Vagina (tissue), 2 donors: ENCODE measurements around the gene PXN. TPM values are rescaled to one million over a fixed set of nuclear protein-coding genes. Genes with fewer than 3 reads are reported as not detected.
A peak's percentile ranks its signal among the peaks of the same experiment; 100 is the strongest.

Experiments used
- DNase-seq, 2 donors: peaks; one replicate each; pipeline ENCODE4 v3.0.0-alpha.2; 2017; ENCODE audit errors: extremely low spot score in 2 of 2
- H3K27ac ChIP-seq: fragments of 200-600 bp; sonication (generic); one replicate; pipeline ENCODE4 v1.5.1; 2019
- H3K27me3 ChIP-seq: fragments of 200-600 bp; sonication (generic); one replicate; pipeline ENCODE4 v1.5.1; 2019
- H3K36me3 ChIP-seq, 2 donors: fragments of 200-600 bp; sonication (generic); one replicate each; pipeline ENCODE4 v1.5.1; 2017 to 2019
- H3K4me1 ChIP-seq: fragments of 200-600 bp; sonication (generic); one replicate; pipeline ENCODE4 v1.5.1; 2019
- H3K4me3 ChIP-seq, 2 donors: fragments of 200-600 bp; sonication (generic); 1 replicate in 1 of 2; 2 replicates in 1 of 2; pipeline ENCODE4 v1.5.1; 2016 to 2019
- H3K9me3 ChIP-seq: fragments of 200-600 bp; sonication (generic); one replicate; pipeline ENCODE4 v1.5.1; 2019
- POLR2A ChIP-seq, 2 donors: fragments of 450-650 bp; IDR thresholded peaks; one replicate each; pipeline ENCODE4 v1.6.1; 2017; ENCODE audit warnings: antibody characterized with exemption in 2 of 2, mild to moderate bottlenecking in 2 of 2, moderate library complexity in 2 of 2
- POLR2AphosphoS5 ChIP-seq, 2 donors: sonication (generic); formaldehyde crosslinking; IDR thresholded peaks; one replicate each; pipeline ENCODE4 v1.9.0; 2017; ENCODE audit warnings: antibody characterized with exemption in 2 of 2, mild to moderate bottlenecking in 2 of 2, low read depth in 1 of 2; ENCODE audit not compliant: insufficient read depth in 1 of 2
- intact Hi-C: fragments of 100-400 bp; cut with DNase I; formaldehyde crosslinking; loops from one replicate; pipeline ENCODE4 v1.15.1; 2023
- total RNA-seq: library from RNA; depleted of rRNA; stranded (reverse); fragments of >200 nt; gene quantifications from one replicate; pipeline ENCODE4 v1.2.3, GENCODE V29; 2016
- TF ChIP-seq, protein P1 (sequence below), 3 experiments: fragments of 450-650 bp in 2 of 3; fragments of 200-600 bp in 1 of 3; sonication (generic) in 1 of 3; IDR thresholded peaks; one replicate each; pipeline ENCODE4 v1.5.1; 2017 to 2019; ENCODE audit warnings: antibody characterized with exemption in 3 of 3, mild to moderate bottlenecking in 2 of 3, moderate library complexity in 2 of 3

Gene PXN
- total RNA-seq, 1 donor from 2014 or later, result 95.3 TPM

DNA sequence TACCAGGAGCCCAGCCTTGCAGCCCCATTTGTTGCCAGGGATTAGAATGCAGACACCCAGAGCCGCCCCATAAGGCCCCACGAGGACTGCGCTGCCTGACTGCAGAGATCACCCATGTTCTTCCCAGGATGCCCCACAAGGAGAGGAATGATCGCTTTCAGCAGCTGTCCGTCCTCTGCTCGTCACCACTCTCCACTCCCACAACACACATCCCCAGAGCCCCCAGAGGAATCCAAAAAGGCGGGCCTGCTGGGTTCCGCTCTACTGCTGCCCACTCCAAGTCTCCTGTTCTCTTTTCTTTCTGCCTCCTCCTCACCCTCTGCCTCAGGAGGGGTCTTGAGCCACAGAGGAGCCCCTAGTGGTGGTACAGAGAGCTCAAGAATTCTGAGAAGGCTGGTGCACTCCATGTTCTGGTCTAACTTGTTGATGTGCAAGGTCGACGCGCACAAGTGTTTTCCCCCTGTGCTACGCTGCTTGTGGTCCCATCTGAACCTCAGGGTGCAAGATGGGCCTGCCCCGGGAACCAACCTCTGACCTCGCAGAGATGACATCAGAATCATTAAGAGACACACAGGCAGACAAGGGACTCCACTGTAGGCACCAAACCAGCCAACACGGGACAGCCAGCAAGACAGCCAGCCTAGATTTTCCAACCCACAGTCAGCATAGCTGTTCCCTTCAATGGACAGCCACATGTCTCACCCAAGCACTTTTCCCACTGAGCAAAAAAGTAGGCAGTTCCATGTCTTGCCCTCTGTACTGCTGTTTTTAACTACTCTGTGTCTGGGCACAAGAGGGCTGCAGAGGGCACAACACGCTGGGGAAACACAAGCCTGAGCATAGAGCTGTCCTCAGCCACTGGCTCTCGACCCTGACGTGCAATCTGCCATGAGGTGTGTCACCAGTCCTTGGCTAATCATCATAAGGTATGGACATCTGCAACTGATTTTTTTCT is 29.9 kb downstream of the PXN start:
- no peaks in the 10 kb centered on the region for H3K36me3 ChIP-seq
- TF ChIP-seq POLR2AphosphoS5 (IDR thresholded peaks at IDR 0.05; ENCODE audit: insufficient read depth in 1 of 2, low read depth in 1 of 2) (no peak), POLR2A (IDR thresholded peaks at IDR 0.05) (no peak)
- TF ChIP-seq, protein P1, sequence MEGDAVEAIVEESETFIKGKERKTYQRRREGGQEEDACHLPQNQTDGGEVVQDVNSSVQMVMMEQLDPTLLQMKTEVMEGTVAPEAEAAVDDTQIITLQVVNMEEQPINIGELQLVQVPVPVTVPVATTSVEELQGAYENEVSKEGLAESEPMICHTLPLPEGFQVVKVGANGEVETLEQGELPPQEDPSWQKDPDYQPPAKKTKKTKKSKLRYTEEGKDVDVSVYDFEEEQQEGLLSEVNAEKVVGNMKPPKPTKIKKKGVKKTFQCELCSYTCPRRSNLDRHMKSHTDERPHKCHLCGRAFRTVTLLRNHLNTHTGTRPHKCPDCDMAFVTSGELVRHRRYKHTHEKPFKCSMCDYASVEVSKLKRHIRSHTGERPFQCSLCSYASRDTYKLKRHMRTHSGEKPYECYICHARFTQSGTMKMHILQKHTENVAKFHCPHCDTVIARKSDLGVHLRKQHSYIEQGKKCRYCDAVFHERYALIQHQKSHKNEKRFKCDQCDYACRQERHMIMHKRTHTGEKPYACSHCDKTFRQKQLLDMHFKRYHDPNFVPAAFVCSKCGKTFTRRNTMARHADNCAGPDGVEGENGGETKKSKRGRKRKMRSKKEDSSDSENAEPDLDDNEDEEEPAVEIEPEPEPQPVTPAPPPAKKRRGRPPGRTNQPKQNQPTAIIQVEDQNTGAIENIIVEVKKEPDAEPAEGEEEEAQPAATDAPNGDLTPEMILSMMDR (IDR thresholded peaks at IDR 0.05), result no peak
- DNase-seq, result no peak
- H3K4me1 ChIP-seq, result peaks cover 100% of the 10 kb centered on the region
- H3K27me3 ChIP-seq, result no peaks in the 10 kb centered on the region
- peak overlapping the region; percentile 85 for H3K27ac ChIP-seq
- intact Hi-C loops, result no loop called here
- H3K4me3 ChIP-seq, result no peak overlapping the region
- H3K9me3 ChIP-seq, result no peaks in the 10 kb centered on the region

DNA sequence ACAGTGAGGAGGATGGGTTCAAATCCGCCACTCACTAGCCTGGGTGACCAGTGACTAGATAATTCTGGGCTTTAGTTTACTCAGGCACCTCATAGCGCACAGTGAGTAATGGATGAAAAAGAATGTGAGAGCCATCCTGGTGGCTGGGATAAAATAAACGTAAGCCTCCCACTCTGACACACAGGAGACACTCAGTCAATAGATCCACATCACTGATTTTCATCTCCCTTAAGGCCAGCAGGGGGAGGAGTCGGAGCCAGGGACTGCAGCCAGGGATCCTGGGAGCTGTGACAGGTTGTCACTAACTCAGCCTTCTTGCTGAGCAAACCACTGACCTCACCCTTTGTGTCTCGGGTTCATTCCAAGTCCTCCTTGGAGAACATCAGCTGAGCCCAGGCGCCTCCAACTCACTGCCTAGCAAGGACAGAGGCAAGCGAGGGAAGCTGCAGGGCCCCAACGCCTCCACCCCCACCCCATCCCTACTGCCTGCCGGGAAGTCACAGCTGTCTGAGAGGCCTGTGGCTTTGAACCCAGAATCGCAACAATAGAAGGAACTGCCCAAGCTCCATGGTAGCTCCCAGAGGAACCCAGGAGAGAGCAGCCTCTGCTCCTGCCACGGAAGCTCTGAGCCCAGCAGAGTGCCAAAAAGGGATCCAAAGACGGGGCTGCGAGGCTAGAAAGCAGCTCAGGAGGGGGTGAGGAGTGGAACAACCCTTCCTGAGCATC is 30.7 kb downstream of the PXN start:
- no peaks in the 10 kb centered on the region for H3K9me3 ChIP-seq
- peak overlapping the region; percentile 85 for H3K27ac ChIP-seq
- no peaks in the 10 kb centered on the region for H3K36me3 ChIP-seq
- TF ChIP-seq, protein P1 (IDR thresholded peaks at IDR 0.05), result peak in 1 of 3 experiments; percentile 26
- TF ChIP-seq POLR2AphosphoS5 (IDR thresholded peaks at IDR 0.05; ENCODE audit: insufficient read depth in 1 of 2, low read depth in 1 of 2) (peak; percentile 85 to 89), POLR2A (IDR thresholded peaks at IDR 0.05) (no peak)
- H3K4me3 ChIP-seq, result no peak overlapping the region
- H3K4me1 ChIP-seq, result peaks cover 100% of the 10 kb centered on the region
- no peaks in the 10 kb centered on the region for H3K27me3 ChIP-seq
- DNase-seq, result peak in 1 of 2 donors; percentile 98
- intact Hi-C loops, result no loop called here

DNA sequence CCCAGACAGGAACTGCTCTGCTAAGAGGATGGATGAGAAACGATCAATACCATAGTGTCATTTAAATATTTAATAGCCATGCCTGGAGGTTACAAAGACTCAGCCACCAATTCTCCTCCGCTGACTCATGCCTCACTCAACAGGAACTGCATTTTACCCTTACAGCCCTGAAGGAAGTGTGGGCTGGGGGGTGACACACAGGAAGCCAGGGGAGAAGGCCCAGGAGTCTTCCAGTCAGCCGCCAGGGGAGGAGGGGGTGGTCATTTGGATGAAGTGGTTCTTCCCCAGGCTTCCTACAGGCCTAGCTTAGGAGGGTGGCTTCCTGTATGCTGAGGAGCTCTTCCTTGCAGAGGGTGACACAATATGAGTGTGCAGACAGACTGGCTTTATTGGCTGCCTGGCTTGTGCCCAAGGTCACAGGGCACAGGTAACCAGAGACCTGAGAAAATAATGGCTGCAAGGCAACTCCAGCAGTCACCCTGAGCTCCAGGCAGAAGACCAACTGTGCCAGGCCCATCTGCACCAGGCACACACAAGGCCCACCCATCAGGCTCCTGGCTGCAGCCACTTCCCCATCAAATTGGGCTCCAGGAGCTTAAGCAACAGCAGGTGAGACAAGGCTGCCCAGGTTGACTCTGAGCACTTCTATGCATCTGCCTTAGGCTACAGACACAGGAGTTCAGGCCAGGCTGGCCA is 34.1 kb downstream of the PXN start:
- Histone ChIP-seq H3K9me3 (no peaks in the 10 kb centered on the region), H3K36me3 (no peaks in the 10 kb centered on the region), H3K27me3 (no peaks in the 10 kb centered on the region), H3K4me1 (peaks cover 92% of the 10 kb centered on the region), H3K4me3 (peak overlapping the region in 1 of 2 donors; percentile 28), H3K27ac (peak overlapping the region; percentile 85)
- no peak for DNase-seq
- intact Hi-C loops, result no loop called here
- TF ChIP-seq POLR2AphosphoS5 (IDR thresholded peaks at IDR 0.05; ENCODE audit: insufficient read depth in 1 of 2, low read depth in 1 of 2), result peak in 1 of 2 donors; percentile 26
- TF ChIP-seq, protein P1 (IDR thresholded peaks at IDR 0.05), result no peak

DNA sequence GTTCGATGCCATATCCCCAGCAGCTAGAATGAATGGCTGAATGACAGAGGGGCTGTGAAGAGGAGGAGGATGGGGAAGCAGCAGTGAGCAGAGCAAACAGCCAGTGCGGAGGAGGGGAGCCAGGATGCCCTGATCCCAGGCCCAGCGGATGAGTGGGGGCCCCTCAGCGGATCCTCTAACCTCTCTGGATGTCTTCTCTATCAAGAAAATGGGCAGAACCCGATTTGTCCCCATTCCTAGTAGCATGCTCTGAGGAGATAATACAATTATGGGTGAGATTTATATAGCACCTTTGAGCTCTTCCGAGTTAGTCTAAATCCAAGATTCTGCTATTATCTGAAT is 34.6 kb downstream of the PXN start:
- intact Hi-C loops, result no loop called here
- peak overlapping the region in 1 of 2 donors; percentile 28 for H3K4me3 ChIP-seq

More for the DNA sequence above, 34.6 kb downstream of the PXN start:
- no peaks in the 10 kb centered on the region for H3K36me3 ChIP-seq
- no peaks in the 10 kb centered on the region for H3K27me3 ChIP-seq
- H3K27ac ChIP-seq, result peak overlapping the region; percentile 85
- H3K4me1 ChIP-seq, result peaks cover 92% of the 10 kb centered on the region
- H3K9me3 ChIP-seq, result no peaks in the 10 kb centered on the region
- peak in 1 of 2 donors; percentile 8 for TF ChIP-seq POLR2AphosphoS5 (IDR thresholded peaks at IDR 0.05; ENCODE audit: insufficient read depth in 1 of 2, low read depth in 1 of 2)
- TF ChIP-seq, protein P1 (IDR thresholded peaks at IDR 0.05), result no peak
- TF ChIP-seq POLR2A (IDR thresholded peaks at IDR 0.05), result no peak
- DNase-seq, result no peak
